Measurements from ENCODE around the gene ABCC3. TPM values are rescaled to one million over a fixed set of nuclear protein-coding genes. Genes with fewer than 3 reads are reported as not detected.

Gene ABCC3
- total and polyA plus RNA-seq, 2 of the 8 experiments (the other 6 are each of a cell fraction or from before 2014, with no cell fraction given), result 0.35 to 0.37 TPM

- TF ChIP-seq SP1 (IDR thresholded peaks at IDR 0.05; ENCODE audit: low read depth, low read length) (no peak), RXRA (IDR thresholded peaks at IDR 0.05; ENCODE audit: insufficient read depth, low read depth, low read length) (no peak), CTCF (IDR thresholded peaks at IDR 0.05; ENCODE audit: control extremely low read depth in 1 of 3, insufficient read depth in 1 of 3, low read depth in 1 of 3, low read length in 3 of 3) (no peak)
Measured at GRCh38 chr17:50690887-50691549, 56.3 kb downstream of the ABCC3 start (continued).

Data from H1 (cell line).